ENCODE measurements around the gene FTH1.

GRCh38 chr11:62012832-62013461 lies 45.5 kb upstream of the FTH1 start:
- TF ChIP-seq, protein P1, sequence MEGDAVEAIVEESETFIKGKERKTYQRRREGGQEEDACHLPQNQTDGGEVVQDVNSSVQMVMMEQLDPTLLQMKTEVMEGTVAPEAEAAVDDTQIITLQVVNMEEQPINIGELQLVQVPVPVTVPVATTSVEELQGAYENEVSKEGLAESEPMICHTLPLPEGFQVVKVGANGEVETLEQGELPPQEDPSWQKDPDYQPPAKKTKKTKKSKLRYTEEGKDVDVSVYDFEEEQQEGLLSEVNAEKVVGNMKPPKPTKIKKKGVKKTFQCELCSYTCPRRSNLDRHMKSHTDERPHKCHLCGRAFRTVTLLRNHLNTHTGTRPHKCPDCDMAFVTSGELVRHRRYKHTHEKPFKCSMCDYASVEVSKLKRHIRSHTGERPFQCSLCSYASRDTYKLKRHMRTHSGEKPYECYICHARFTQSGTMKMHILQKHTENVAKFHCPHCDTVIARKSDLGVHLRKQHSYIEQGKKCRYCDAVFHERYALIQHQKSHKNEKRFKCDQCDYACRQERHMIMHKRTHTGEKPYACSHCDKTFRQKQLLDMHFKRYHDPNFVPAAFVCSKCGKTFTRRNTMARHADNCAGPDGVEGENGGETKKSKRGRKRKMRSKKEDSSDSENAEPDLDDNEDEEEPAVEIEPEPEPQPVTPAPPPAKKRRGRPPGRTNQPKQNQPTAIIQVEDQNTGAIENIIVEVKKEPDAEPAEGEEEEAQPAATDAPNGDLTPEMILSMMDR (IDR thresholded peaks at IDR 0.05; ENCODE audit: low read depth, low read length, missing input control): no peak
- TF ChIP-seq, protein P2, sequence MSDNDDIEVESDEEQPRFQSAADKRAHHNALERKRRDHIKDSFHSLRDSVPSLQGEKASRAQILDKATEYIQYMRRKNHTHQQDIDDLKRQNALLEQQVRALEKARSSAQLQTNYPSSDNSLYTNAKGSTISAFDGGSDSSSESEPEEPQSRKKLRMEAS (IDR thresholded peaks at IDR 0.05): no peak
- TF ChIP-seq SP1 (IDR thresholded peaks at IDR 0.05) (no peak), JUND (IDR thresholded peaks at IDR 0.05) (no peak), REST (IDR thresholded peaks at IDR 0.05) (no peak), TAF1 (conservative IDR thresholded peaks at IDR 0.05) (no peak), YY1 (IDR thresholded peaks at IDR 0.05) (no peak), FOXA1 (IDR thresholded peaks at IDR 0.05) (no peak), RAD21 (IDR thresholded peaks at IDR 0.05) (no peak), HNF4A (conservative IDR thresholded peaks at IDR 0.05) (no peak), HNF4G (IDR thresholded peaks at IDR 0.05) (no peak)
- TF ChIP-seq, protein P3, sequence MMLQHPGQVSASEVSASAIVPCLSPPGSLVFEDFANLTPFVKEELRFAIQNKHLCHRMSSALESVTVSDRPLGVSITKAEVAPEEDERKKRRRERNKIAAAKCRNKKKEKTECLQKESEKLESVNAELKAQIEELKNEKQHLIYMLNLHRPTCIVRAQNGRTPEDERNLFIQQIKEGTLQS (IDR thresholded peaks at IDR 0.05): no peak
- TF ChIP-seq, protein P4, sequence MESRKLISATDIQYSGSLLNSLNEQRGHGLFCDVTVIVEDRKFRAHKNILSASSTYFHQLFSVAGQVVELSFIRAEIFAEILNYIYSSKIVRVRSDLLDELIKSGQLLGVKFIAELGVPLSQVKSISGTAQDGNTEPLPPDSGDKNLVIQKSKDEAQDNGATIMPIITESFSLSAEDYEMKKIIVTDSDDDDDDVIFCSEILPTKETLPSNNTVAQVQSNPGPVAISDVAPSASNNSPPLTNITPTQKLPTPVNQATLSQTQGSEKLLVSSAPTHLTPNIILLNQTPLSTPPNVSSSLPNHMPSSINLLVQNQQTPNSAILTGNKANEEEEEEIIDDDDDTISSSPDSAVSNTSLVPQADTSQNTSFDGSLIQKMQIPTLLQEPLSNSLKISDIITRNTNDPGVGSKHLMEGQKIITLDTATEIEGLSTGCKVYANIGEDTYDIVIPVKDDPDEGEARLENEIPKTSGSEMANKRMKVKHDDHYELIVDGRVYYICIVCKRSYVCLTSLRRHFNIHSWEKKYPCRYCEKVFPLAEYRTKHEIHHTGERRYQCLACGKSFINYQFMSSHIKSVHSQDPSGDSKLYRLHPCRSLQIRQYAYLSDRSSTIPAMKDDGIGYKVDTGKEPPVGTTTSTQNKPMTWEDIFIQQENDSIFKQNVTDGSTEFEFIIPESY (IDR thresholded peaks at IDR 0.05): no peak
